GM18873 (cell line): ENCODE data around the gene SSTR4.

Experiments used
- ATAC-seq: cut with Tn5 transposase; IDR thresholded peaks from one replicate; pipeline ENCODE4 v1.9.1; 2021; ENCODE audit warnings: mild to moderate bottlenecking, moderate library complexity, moderate number of reproducible peaks; ENCODE audit not compliant: unreplicated experiment, low FRiP score

Gene SSTR4

GRCh38 chr20:23063168-23063567 lies 28.1 kb downstream of the SSTR4 start:
- no peak for ATAC-seq

DNA sequence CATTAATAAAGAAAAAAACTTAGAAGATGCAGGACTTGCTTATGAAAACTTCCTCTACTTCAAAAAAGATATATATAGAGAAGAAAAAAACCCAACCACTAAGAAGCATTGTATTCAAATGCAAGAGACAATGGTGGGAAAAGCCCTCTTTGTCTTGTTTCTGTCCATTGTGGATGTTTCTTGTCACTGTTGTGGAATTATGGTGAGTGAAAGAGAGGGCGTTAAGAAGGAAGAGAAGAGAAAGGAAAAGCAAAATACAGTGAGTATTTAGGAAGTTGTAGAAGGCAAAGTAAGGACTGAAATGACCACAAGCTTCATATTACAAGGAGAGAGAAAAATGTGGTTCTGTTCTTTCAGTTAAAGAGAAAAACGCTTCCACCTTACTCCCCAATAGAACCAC lies 28.5 kb downstream of the SSTR4 start:
- ATAC-seq, result no peak

DNA sequence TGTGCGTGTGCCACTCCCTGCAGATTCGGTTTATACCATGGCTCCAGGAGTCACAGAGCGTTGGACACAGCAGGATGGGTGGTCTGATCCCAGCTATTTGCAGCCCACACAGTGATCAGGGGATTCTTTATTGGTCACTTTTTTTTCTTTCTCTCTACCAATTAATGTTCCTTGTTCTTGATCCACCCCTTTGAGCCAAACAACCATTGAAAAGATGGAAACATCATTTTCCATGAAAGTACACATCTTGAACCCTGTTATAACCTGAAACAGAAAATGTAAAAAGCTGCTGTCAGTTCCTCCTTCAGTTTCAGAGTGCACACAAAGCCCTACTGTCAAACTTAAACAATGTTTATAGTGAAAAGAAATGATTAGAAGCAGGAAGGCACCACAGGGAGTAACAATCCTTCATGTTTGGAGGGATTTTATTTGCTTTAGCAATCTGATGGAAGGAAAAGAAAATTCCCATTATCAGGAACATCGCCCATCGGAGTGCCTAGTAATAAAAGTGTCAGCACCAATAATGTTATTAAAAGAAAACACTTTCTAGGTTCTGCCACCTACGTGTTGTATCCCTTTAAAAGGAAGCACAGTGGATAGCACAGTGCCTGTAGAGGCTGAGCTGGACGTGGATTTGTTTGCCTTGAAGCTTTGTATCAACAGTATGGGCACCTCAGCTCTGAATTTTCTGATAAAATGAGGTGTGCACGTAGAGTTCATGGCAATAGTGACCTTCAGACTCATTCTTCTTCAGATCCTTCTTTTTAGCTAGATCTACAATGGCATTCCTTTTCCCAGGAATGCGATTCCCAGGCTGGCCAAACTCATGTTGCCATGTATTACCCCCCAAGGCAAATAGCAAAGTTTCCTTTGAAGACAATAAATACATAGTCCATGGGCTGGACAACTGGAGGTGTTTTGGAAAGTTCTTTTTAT lies 30.4 kb downstream of the SSTR4 start:
- no peak for ATAC-seq

DNA sequence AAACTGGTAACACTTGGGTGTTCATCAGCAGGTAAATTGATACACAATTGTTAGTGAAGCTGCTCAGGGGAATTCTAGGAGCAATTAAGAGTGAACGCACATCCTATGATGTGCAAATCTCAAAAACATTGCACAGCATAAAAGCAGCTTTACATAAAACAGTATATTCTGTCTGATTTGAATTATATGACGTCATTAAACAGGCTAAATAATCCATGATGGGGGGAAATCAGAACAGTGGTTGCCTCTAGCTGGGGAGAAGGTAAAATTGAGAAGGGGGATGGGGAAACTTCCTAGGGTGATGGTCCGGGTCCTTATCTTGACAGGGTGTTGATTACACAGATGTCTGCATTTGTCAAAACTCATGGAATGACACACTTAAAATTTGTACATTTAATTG lies 31.7 kb downstream of the SSTR4 start:
- ATAC-seq, result no peak

DNA sequence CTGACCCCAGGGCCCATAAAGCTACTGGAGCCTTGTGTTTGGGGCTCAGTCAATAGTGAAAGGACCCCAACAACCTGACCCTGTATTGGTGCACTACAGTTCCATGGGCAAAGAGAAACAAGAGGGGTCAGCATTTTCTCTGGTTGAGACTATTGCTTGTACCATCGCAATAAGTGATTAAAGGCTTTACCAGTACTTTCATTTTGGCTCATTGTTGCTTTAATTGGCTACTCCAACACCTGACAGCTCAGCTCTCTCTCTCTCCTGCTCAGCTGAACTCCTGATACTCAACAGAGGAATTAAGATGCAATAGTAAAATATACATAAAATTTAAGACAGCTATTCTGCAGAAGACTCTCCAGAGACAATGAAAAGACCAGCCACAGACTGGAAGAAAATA lies 33.2 kb downstream of the SSTR4 start:
- no peak for ATAC-seq

GRCh38 chr20:23069108-23069507 lies 34.0 kb downstream of the SSTR4 start:
- no peak for ATAC-seq

- no peak for ATAC-seq
Measured at GRCh38 chr20:23071398-23071797, 36.3 kb downstream of the SSTR4 start.

DNA sequence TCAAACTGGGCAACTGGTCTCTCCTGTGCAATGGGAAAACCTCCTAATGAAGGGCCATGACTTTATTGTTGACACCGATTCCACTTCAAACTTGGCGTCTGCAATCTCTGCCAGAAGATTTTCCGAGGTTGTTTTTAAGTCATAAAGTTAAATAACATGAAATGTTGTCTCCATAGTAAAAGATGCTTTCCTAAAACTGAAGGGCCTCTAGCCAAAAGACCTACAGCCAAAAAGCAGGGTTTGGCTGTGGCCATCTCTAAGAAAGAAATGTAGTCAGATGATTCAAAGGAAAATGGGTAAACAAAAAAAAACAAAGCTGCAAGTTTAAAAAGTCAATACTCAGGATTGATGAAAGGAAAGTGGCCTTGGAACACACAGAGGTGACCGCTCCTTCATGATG lies 36.9 kb downstream of the SSTR4 start:
- ATAC-seq, result no peak

- no peak for ATAC-seq
Measured at GRCh38 chr20:23072892-23073586, 37.9 kb downstream of the SSTR4 start.

GRCh38 chr20:23074052-23074451 lies 38.9 kb downstream of the SSTR4 start:
- no peak for ATAC-seq

- no peak for ATAC-seq
Measured at GRCh38 chr20:23077277-23077676, 42.2 kb downstream of the SSTR4 start.

GRCh38 chr20:23078351-23079015 lies 43.4 kb downstream of the SSTR4 start:
- ATAC-seq, result no peak

DNA sequence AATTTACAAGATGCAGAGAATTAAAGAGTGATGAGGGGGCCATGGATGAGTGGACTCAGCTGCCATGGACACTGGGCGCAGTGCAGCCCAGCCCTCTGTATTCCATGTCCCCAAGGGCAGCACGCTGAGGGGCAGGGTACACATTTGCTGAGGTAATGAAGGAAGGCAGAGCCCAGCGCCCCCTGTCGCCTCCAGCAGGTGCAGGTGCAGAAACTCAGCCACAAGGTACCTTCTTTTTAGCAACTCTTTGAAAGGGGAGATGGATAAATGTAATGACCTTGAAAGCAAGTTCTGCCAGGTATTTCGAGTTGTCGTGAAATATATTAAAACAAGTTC lies 43.9 kb downstream of the SSTR4 start:
- no peak for ATAC-seq

DNA sequence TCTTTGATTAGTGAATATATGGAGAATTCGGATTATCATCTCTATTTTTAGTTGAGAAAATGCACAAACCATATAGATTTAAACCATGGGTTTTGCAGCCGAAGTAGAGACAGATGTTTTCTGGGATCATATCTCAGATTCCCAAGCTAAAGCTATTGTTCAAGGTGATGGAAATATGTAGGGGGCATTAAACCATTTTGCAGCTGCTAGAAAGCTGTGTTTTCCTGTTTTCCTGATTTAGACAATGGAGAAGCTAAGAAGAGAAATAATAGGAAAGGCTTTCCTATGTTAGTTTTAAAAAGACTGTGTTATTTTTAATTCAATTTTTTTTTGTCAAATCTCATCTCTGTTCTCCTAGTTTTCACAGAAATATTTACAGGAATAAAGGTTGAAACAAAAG lies 44.8 kb downstream of the SSTR4 start:
- no peak for ATAC-seq

DNA sequence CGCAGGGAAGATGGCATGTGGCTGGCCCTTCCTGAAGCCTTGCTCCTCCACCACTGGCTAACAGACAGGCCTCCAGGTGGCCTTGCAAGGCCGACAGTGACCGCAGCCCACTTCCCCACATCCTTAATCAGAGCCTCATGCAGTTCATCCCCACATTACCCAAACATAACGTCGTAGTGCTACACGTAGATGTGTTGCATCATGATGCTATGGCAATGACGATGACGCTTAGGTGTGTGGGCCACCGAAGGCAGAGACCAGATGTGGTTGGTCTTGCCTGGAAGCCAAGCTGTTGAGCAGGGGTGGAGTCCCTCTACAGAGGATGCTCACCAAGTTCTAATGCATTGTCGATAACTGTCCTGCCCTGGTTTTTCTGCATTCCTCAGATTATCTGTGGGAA lies 45.4 kb downstream of the SSTR4 start:
- no peak for ATAC-seq

GRCh38 chr20:23081263-23081819 lies 46.2 kb downstream of the SSTR4 start:
- ATAC-seq, result no peak

DNA sequence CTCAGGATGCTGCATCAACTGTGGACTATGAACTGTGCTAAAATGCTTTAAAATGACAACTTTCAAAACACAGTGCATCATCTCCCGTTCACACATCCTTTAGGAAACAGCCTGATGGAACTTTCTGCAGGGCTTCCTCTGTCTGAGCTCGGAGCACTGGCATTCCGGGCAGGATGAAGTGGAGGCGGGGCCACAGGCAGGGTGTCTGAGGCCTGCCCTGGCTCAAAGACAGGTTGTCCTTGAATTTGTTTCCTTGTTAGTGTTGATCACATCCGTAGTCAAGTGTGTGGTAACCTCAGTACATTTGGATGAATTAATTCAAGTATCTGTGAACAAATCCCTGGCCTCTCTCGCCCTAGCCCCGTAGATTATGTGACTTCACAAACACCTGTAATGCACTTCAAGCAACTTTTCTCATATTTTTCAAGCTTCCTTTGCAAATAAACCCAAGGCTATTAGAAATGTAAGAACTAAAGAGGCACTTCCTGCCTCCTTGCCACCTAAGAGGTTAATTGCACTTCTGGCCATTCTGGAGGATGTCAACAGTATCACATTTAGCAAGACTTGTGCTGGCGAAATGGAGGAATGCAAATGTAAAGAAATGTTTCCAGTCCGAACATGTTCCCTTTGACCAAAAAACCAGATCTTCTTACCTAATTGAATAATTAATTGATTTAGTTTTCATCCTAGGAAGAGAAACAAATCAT lies 47.9 kb downstream of the SSTR4 start:
- ATAC-seq, result no peak

GRCh38 chr20:23083553-23084220 lies 48.6 kb downstream of the SSTR4 start:
- ATAC-seq, result no peak

DNA sequence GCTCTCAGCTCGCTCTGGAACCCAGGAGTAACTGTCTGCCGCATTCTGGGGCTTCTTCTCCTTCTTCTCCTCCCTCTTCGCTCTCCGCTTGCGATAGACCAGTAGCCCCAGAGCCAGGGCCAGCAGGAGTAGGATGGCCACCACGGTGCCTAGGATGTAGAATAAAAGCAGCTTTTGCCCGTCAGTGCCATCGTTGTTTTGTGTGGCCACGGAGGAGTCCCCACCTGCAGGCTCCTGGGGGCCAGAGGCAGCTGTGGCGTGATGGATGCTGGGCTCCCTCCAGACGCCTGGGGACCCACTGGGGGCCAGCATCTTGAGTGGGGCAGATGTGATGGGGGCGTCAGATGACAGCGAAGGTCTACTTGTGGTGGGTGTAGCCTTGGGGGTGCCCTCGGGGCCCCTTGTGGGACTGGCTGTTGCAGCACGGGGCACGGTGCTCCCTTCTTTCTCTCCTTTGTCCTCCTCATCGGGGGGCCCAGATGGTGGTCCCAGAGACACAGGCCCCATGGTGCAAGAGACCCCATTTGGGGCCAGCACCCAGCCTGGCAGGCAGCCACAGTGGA lies 49.3 kb downstream of the SSTR4 start:
- ATAC-seq, result no peak
